NB4 (cell line): ENCODE measurements around the gene RPP25L.

Experiments used
- DNase-seq: peaks from one replicate; pipeline ENCODE4 v3.0.0; 2010; ENCODE audit warnings: low read depth
- H3K4me3 ChIP-seq: one replicate; pipeline ENCODE4 v1.5.1; 2011; ENCODE audit warnings: mild to moderate bottlenecking, low read depth, low read length, moderate library complexity
- MYC ChIP-seq: IDR thresholded peaks from 2 replicates; pipeline ENCODE4 v1.6.1; 2011; ENCODE audit warnings: low read depth, low read length
- POLR2A ChIP-seq: IDR thresholded peaks from 2 replicates; pipeline ENCODE4 v1.6.1; 2011; ENCODE audit warnings: mild to moderate bottlenecking; ENCODE audit not compliant: insufficient read length; ENCODE audit errors: extremely low read depth
- TF ChIP-seq, protein P1 (sequence below): IDR thresholded peaks from 2 replicates; pipeline ENCODE4 v1.6.1; 2011; ENCODE audit warnings: low read depth, low read length
- TF ChIP-seq, protein P2 (sequence below): IDR thresholded peaks from one replicate; pipeline ENCODE4 v1.5.1; 2012; ENCODE audit warnings: low read depth, low read length

Gene RPP25L

DNA sequence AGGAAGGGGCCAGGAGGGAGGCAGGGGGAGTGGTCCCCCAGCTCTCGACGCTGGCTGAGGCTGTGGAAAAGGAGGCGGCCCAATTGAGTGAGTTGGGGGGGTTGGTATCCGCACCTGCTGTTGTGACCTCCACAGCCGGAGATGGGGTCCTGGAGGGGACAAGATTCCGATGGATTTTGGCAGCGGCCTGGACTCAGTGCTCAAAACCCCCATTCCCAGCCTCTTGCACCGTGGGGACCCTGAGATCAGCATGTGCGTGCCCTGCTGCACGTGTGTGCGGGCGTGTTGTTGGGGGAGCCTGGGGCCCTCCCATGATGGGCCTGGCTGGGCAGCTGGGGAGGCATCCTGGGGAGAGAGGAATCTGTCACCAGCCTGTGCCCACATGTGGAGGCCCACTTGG is 37.3 kb downstream of the RPP25L start:
- no peak overlapping the region for H3K4me3 ChIP-seq
- DNase-seq, result no peak
- TF ChIP-seq POLR2A (no peak), MYC (no peak)
- TF ChIP-seq, protein P1, sequence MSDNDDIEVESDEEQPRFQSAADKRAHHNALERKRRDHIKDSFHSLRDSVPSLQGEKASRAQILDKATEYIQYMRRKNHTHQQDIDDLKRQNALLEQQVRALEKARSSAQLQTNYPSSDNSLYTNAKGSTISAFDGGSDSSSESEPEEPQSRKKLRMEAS, result no peak
- TF ChIP-seq, protein P2, sequence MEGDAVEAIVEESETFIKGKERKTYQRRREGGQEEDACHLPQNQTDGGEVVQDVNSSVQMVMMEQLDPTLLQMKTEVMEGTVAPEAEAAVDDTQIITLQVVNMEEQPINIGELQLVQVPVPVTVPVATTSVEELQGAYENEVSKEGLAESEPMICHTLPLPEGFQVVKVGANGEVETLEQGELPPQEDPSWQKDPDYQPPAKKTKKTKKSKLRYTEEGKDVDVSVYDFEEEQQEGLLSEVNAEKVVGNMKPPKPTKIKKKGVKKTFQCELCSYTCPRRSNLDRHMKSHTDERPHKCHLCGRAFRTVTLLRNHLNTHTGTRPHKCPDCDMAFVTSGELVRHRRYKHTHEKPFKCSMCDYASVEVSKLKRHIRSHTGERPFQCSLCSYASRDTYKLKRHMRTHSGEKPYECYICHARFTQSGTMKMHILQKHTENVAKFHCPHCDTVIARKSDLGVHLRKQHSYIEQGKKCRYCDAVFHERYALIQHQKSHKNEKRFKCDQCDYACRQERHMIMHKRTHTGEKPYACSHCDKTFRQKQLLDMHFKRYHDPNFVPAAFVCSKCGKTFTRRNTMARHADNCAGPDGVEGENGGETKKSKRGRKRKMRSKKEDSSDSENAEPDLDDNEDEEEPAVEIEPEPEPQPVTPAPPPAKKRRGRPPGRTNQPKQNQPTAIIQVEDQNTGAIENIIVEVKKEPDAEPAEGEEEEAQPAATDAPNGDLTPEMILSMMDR, result no peak

DNA sequence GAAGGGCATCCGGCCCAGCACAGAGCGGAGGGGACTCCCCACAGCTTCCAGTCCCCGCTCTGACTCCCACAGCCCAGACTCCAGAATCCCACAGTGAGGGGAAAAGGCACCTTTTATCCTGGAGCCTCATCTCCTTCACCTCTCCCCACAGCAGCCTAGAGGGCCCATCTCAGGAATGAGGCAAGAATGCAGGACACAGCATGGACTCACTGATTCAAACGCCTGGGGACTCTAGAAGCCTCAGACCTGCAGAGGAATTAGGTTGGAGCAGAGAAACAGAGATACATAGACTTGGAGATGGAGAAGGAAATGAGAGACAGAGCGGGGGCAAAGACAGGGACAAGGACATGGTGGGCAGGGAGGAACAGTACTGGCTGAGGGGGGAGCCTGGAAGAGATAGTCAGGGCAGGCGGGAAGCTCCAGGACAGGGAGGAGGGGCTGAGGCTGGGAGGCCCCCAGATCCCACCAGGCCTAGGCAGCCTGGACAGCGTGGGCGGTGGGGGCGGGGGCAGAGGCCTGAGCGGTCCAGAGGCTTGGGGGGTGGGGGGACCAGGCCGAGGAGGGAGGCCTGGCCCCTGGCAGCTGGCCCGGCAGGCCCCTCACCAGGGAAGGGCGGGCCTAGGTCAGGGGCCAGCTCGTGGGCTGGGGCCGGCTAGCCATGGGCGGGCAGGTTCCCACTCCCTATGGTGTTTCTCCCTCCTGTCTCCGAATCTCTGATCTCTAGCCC is 38.1 kb downstream of the RPP25L start:
- DNase-seq, result no peak
- TF ChIP-seq POLR2A (no peak), MYC (no peak)
- TF ChIP-seq, protein P2, result no peak
- TF ChIP-seq, protein P1, result no peak
- H3K4me3 ChIP-seq, result no peak overlapping the region

DNA sequence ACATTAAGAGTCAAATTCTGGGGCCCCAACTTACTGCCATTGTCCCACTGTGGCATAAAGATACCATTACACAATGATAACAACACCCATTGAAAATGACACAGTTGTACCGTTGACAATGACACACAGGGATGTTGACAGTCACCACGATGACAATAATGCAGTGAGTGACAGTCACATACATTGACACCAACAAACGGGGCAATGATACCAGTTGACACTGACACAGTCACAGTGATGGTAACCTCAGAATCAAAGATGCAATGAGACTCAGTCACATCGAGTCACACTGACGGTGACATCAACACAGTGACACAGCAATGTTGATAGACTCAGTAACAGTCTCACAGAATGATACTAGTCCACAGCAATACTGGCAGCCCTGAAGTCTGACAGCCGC is 39.3 kb downstream of the RPP25L start:
- TF ChIP-seq POLR2A, result no peak
- TF ChIP-seq, protein P2, result no peak
- TF ChIP-seq MYC, result no peak
- TF ChIP-seq, protein P1, result no peak
- H3K4me3 ChIP-seq, result no peak overlapping the region
- DNase-seq, result no peak

DNA sequence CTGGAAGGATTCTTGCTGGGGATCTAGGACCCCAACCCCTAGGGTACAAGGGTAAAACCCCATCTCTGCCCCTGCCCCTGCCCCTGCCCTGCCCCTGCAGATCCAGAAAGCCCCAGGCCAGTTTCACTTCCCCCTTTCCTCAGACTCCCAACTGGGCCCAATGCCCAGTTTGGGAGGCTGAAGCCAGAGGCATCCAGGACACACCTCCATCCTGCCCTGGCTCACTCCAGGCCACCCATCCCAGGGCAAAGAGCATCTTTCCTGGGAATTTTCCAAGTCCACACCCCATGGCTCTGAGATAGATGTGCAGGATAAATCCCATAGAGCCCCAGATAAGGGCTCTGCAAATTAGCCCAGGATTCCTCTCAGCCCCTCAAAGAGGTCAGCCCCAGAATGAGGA is 39.8 kb downstream of the RPP25L start:
- no peak overlapping the region for H3K4me3 ChIP-seq
- TF ChIP-seq, protein P2, result no peak
- no peak for TF ChIP-seq POLR2A
- DNase-seq, result no peak

DNA sequence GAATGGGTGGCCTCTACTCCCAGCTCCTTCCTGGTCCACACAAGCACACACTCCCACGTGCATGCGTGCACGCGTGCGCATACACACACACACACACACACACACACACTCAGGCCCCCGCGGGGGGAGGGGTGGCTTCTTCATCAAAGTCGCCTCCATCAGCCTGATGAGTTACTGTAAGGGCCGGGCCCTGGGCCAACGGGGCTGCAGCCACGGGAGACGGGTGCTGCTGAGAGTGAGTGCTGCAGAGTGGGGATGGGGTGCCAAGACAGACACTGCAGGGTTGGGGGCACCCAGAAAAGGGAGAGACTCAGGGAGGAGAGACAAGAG is 40.5 kb downstream of the RPP25L start:
- TF ChIP-seq, protein P1, result no peak
- TF ChIP-seq, protein P2, result no peak
- TF ChIP-seq MYC, result no peak
- no peak for TF ChIP-seq POLR2A
- no peak overlapping the region for H3K4me3 ChIP-seq
- no peak for DNase-seq
